Hematopoietic multipotent progenitor cell treated with erythropoietin and hydrocortisone succinate and interleukin-3 and kit ligand, for 15 days (in vitro differentiated cells): ENCODE results near the gene WDFY2.

Experiments
- DNase-seq: peaks from one replicate; pipeline ENCODE4 v3.0.0-alpha.2; 2015; ENCODE audit warnings: low spot score

Gene WDFY2

DNA sequence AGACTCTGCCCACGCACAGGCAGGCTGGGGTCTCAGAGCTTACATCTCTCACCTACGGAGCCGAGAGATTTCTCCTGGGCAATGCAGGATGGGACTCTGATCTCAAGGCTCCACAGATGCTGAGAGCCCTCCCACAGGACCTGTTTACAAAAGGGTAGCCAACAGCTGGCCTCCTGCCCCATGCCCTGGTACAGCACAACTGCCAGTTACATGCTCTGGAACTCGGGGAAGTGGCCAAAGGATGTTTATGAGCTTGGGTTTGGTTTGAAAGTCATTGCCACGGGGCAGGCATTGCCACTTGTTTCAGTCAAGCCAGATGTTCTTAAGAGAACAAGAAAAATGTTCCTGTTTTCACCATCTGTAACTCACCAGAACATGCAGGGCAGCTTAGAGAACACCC, 216.2 kb downstream of the WDFY2 start:
- no peak for DNase-seq

GRCh38 chr13:51801631-51802099, 217.4 kb downstream of the WDFY2 start:
- no peak for DNase-seq

DNA sequence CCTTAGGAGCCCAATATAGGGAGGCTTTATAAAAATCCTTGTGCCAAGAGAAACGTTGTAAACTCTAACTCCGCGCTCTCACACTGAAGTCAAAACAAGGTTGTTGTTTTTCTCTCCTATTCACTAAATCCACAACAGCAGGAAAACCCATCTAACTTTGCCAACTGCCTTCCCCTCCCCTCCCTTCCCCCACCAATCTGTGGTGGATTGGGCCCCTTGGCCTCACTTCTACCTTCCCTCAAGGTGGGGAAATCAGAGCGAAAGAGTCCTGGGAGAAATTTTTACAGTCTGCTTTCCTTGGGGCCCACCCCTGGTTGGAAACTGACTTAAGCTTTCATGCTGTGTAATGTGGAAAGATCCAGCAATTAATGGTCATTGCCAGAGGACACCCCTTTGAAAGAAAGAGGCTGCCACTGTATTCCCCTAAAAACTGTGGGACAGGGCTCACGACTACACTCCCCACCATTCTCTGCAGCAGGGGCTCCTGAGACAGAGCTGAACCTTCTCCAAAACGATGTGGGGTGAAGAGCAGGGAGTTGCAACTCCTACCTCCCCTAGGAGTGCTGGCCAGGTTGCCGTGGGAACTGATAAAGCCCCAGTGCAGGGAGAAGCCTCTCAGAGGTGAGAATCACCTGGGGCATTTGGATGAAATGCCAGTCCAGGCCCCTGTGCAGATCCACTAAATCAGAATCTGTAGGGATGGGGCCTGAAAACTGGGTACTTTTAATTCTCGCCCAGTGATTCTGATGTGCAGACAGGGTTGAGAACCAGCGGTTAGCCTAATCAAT, 218.6 kb downstream of the WDFY2 start:
- no peak for DNase-seq

DNA sequence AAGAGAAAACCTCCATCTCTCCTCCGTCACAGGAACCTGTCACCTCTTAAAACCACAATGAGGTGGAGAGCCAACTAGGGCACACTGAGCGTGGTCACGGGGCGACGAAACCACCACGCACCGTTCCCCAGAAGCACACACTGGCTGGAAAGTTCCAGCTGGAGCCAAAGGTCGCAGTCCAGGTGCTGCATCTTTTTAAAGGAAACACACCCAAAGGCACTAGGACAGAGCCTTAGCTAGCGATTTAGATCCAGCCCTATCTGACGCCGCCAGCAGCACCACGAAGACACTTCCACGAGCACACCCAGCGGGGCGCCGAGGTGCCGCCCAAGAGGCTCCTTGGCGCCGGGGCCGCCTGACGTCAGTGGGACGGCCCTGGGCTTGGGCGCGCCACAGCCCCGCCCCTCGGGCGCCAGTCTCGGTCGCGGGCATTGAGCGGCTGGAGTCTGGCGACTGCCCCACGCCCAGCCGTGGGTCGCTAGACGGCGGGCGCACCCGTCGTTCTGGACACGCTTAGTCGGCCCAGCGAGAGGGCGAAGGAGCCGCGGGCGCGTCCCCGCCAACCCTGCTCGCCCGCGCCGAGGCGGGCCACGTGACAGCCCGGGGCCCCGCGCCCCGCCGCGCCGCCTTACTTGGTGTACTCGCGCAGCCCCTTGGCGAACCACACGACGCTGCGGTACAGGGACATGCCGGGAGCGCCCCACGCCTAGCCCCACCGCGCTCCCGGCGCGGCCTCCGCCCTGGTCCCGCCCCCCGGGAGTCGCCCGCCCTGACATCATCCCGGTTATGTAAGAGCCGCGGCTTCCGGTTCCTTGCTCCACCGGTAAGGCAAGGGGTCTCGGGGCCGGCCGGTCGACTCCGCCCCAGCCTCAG, 219.4 kb downstream of the WDFY2 start, which contains the start of gene DHRS12:
TSS of gene DHRS12 (minus strand) at position 742 of the 873 bp plus-strand sequence. CDS start 4,504 bp downstream, outside the sequence.
- DNase-seq, result peak; percentile 93

- no peak for DNase-seq
Measured at GRCh38 chr13:51804295-51805172, 220.3 kb downstream of the WDFY2 start.

GRCh38 chr13:51805313-51805712, 221.1 kb downstream of the WDFY2 start:
- no peak for DNase-seq

DNA sequence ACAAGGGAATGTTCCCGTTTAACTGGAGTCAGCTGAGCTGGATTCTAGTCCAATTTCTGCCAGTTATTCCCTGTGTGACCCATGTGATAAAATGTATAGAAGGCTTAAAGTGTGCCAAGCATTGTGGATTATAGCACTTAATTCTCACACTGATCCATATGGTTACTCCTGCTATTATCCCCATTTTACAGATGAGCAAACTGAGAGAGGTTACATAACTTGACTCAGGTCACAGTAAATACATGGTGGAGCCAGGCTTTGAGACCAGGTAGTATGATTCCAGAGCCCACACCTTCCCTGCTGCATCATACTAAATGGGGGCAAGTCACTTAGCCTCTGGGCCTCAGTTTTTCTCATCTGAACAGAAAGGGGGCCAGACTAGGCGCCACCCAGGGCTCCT, 221.7 kb downstream of the WDFY2 start:
- DNase-seq, result no peak

DNA sequence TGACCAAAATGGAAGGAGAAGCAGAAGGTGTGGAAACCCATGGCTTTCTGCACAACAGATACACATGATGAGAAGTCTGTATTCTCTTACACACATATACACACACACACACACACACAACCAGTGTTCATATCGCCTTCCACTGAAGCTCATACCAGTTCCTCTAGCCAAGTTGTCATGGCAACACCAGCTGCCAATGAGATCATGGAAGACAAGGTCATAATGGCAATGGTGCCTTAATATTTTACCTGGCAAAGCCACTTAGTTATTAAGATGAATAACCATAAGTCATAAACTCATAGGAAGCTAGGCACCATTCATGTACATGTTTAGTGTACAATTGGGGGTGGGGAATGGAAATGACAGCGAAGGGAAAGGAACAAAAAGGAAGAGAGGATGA, 222.3 kb downstream of the WDFY2 start:
- peak; percentile 41 for DNase-seq

DNA sequence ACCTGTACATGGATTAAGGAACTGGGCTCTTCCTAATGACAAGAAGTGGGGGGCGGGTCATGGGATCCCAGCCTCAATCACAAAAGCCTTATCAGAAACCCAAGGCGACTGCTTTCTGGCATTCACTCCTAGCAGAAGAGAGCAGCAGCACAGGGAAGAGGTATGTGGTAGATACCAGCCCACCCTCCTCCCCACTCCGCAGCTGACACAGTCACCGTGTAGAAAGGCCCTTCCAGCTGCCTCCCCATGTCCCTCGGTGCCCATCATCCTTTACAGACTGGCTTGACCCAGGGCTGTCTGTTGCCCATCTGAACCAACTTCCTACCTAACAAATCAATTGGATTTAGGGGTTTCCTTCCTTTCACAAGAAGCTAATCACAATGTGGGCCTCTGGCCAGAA, 222.8 kb downstream of the WDFY2 start:
- no peak for DNase-seq

DNA sequence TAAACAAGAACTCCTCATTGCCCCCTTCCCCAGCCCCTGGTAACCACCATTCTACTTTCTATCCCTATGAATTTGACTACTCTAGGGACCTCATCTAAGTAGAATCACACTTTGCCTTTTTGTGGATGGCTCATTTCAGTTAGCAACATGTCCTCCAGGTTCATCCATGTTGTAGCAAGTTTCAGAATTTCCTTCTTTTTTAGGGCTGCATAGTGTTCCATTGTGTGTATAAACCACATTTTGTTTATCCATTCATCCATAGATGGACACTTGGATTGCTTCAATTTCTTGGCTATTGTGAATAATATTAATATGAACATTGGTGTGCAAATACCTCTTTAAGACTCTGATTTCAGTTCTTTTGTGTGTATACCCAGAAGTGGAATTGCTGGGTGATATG, 224.5 kb downstream of the WDFY2 start:
- no peak for DNase-seq

- DNase-seq, result no peak
Measured at GRCh38 chr13:51811046-51811445, 226.8 kb downstream of the WDFY2 start.

- no peak for DNase-seq
Measured at GRCh38 chr13:51811920-51812451, 227.7 kb downstream of the WDFY2 start.

GRCh38 chr13:51814071-51814470, 229.8 kb downstream of the WDFY2 start:
- no peak for DNase-seq

DNA sequence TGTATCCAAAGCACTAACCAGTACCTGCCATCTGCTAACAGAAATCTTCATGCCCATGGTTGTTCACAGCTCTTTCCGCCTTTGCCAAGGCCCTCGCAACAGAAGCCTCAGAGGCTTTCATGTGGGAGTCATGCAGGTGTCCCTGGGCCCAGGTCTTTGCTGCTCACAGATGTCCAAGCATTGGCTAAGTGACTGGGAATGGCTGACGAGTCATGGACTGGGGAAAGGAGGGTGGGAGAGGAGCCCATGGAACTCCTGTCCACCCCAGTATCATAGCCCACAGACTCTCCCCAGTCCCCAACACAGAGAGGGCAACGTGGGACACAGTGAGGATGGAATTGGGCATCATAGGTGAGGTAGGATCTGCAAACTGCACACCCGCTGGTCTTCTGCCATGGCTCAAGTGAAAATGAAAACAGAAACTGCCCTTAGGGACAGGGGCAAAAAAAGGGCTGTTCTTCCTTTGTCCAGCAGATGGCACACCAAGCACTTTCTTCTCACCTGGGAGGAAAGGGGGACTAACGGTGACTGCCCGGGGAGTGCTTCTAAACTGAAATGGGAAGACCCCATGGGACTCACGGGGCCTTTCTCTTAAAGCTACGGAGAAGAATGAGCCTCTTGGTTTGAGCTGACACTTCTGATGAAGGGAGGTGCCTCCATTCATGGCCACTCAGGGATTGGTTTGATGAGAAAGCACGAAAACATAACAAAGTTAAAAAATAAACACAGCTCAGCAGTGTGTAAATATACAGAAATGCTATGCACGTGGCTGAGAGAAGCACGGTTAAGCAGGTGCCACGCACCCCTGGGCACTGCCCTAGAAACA, 230.8 kb downstream of the WDFY2 start:
- DNase-seq, result peak; percentile 80

DNA sequence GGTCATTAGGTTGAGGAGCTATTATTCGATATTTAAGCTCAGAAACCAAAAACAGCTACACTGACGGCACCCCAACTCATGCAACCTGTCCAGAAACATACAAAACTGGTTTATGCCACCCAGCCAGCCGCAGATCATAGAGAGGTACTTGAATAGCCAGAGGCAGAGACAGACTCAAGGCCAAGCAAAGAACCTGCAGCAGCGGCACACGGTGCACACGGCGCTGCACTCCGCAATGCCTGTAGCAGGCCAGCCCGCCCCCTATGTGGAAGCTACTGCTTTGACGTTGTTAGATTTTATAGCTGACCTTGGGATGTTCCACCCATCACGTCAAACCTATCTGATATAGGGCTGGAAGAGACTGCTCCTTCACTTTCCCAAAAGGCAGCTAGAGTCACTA, 231.6 kb downstream of the WDFY2 start:
- DNase-seq, result no peak

DNA sequence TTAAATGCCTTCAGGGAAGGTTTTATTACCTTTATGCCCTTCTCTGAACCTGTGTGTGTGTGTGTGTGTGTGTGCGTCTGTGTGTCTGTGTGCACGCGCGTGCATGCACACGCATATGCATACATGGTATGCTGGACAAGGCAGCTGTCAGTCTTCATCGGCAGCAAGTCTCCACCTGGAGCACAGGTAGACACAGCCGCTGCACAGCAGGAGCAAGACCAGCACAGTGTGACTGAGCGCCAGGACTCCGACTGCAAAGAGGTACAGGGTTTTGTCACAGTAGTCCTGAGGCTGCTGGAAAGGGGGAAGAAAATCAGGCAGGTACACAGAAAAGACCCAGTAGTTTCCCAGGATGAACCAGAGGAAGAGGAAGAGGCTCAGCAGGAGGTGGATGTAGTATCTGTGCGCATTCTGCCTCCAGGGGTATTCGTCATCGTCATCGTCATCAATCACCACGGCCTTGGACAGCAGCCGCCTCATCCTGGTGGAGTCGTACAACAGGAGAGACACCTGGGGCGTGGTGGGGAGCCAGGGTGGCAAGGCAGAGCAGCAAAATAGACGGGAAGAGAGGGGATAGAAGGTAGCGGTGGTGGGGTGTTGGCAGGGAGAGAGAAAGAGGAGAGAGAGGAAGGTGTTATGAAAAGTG, 232.5 kb downstream of the WDFY2 start:
- DNase-seq, result no peak
